Measurements from ENCODE around the gene PPP2R5A.
"Not testable (repeated sequence)": the region's sequence is repeated elsewhere in the genome, so short reads cannot be mapped to it uniquely, and the experiment has no call there.

Gene PPP2R5A

GRCh38 chr1:212269306-212269705 is 15.9 kb upstream of the PPP2R5A start:
- no peak for DNase-seq

- DNase-seq, result no peak
These were observed 14.6 kb upstream of the PPP2R5A start for GRCh38 chr1:212270564-212270963.

- no peak for DNase-seq
These were observed 14.0 kb upstream of the PPP2R5A start for GRCh38 chr1:212271234-212271633.

- no peak for DNase-seq
These were observed 13.3 kb upstream of the PPP2R5A start for GRCh38 chr1:212271823-212272485.

- no peak for DNase-seq
These were observed 3.6 kb upstream of the PPP2R5A start for GRCh38 chr1:212281590-212281989.

GRCh38 chr1:212283741-212284140 is 1.5 kb upstream of the PPP2R5A start:
- no peak for DNase-seq

GRCh38 chr1:212284332-212284743 is 872 bp upstream of the PPP2R5A start:
- DNase-seq, result no peak

GRCh38 chr1:212285685-212286555 is 710 bp downstream of the PPP2R5A start:
- peak; percentile 72 to 92 (median 85) for DNase-seq

GRCh38 chr1:212286556-212287131 is 1.4 kb downstream of the PPP2R5A start:
- peak in 1 of 3 donors; percentile 23 for DNase-seq

- no peak for DNase-seq
These were observed 2.2 kb downstream of the PPP2R5A start for GRCh38 chr1:212287261-212287895.

GRCh38 chr1:212287995-212288394 is 2.8 kb downstream of the PPP2R5A start:
- DNase-seq, result not testable (repeated sequence)

- DNase-seq, result no peak
These were observed 3.4 kb downstream of the PPP2R5A start for GRCh38 chr1:212288615-212289014.

- no peak for DNase-seq
These were observed 4.3 kb downstream of the PPP2R5A start for GRCh38 chr1:212289262-212290077.

- no peak for DNase-seq
These were observed 5.4 kb downstream of the PPP2R5A start for GRCh38 chr1:212290608-212291007.

GRCh38 chr1:212291505-212292134 is 6.4 kb downstream of the PPP2R5A start:
- peak; percentile 66 to 80 (median 70) for DNase-seq

- DNase-seq, result peak; percentile 41 to 53 (median 47)
These were observed 7.3 kb downstream of the PPP2R5A start for GRCh38 chr1:212292250-212293105.

- DNase-seq, result peak in 1 of 3 donors; percentile 21
These were observed 8.4 kb downstream of the PPP2R5A start for GRCh38 chr1:212293579-212293978.

- DNase-seq, result no peak
These were observed 9.8 kb downstream of the PPP2R5A start for GRCh38 chr1:212294983-212295382.

- no peak for DNase-seq
These were observed 10.4 kb downstream of the PPP2R5A start for GRCh38 chr1:212295579-212295978.

- DNase-seq, result no peak
These were observed 12.1 kb downstream of the PPP2R5A start for GRCh38 chr1:212297338-212297737.

GRCh38 chr1:212301580-212301979 is 16.4 kb downstream of the PPP2R5A start:
- DNase-seq, result no peak

Data from suppressor macrophage treated with lipopolysaccharide for 1 hour (primary cell).